ENCODE measurements around the gene TRPV2.

Gene TRPV2

GRCh38 chr17:16406742-16407674 lies 8.4 kb upstream of the TRPV2 start:
- DNase-seq (ENCODE audit: low spot score) (no peak), FAIRE-seq (no peak)

- no peak for FAIRE-seq
- no peak for DNase-seq (ENCODE audit: low spot score)
Observed at GRCh38 chr17:16407911-16408588, 7.3 kb upstream of the TRPV2 start.

GRCh38 chr17:16417399-16417798 lies 2.0 kb downstream of the TRPV2 start:
- FAIRE-seq (no peak), DNase-seq (ENCODE audit: low spot score) (no peak)

GRCh38 chr17:16417896-16418684 lies 2.7 kb downstream of the TRPV2 start:
- FAIRE-seq: no peak
- peak; percentile 67 for DNase-seq (ENCODE audit: low spot score)

GRCh38 chr17:16418685-16419068 lies 3.3 kb downstream of the TRPV2 start:
- DNase-seq (ENCODE audit: low spot score) (peak; percentile 6), FAIRE-seq (no peak)

GRCh38 chr17:16419074-16419928 lies 3.9 kb downstream of the TRPV2 start:
- peak; percentile 89 for FAIRE-seq
- peak; percentile 82 for DNase-seq (ENCODE audit: low spot score)

DNA sequence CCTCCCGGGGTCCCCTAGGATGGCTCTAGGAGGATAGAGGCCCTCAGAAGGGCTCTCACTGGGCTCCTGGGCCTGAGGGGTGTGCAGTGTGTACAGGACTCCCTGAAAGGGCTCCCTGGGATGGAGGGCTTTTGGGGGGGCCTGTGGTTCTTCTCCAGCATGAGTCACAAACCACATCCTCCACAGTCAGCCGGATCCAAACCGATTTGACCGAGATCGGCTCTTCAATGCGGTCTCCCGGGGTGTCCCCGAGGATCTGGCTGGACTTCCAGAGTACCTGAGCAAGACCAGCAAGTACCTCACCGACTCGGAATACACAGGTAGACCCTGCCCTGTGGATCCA lies 4.5 kb downstream of the TRPV2 start:
- DNase-seq (ENCODE audit: low spot score) (peak; percentile 56), FAIRE-seq (peak; percentile 74)

DNA sequence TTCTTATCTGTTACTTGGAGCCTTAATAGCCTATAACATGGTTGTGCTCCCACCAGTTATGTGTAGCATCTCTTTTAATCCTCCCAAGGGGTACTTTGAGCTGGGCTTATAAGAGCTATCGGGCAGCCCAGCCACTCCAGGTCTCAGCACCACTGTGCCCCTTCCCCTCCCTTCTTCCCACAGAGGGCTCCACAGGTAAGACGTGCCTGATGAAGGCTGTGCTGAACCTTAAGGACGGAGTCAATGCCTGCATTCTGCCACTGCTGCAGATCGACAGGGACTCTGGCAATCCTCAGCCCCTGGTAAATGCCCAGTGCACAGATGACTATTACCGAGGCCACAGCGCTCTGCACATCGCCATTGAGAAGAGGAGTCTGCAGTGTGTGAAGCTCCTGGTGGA lies 7.0 kb downstream of the TRPV2 start:
- no peak for DNase-seq (ENCODE audit: low spot score)
- no peak for FAIRE-seq

GRCh38 chr17:16423226-16423872 lies 8.0 kb downstream of the TRPV2 start:
- FAIRE-seq (no peak), DNase-seq (ENCODE audit: low spot score) (no peak)

GRCh38 chr17:16425202-16425601 lies 9.8 kb downstream of the TRPV2 start:
- DNase-seq (ENCODE audit: low spot score) (no peak), FAIRE-seq (no peak)

DNA sequence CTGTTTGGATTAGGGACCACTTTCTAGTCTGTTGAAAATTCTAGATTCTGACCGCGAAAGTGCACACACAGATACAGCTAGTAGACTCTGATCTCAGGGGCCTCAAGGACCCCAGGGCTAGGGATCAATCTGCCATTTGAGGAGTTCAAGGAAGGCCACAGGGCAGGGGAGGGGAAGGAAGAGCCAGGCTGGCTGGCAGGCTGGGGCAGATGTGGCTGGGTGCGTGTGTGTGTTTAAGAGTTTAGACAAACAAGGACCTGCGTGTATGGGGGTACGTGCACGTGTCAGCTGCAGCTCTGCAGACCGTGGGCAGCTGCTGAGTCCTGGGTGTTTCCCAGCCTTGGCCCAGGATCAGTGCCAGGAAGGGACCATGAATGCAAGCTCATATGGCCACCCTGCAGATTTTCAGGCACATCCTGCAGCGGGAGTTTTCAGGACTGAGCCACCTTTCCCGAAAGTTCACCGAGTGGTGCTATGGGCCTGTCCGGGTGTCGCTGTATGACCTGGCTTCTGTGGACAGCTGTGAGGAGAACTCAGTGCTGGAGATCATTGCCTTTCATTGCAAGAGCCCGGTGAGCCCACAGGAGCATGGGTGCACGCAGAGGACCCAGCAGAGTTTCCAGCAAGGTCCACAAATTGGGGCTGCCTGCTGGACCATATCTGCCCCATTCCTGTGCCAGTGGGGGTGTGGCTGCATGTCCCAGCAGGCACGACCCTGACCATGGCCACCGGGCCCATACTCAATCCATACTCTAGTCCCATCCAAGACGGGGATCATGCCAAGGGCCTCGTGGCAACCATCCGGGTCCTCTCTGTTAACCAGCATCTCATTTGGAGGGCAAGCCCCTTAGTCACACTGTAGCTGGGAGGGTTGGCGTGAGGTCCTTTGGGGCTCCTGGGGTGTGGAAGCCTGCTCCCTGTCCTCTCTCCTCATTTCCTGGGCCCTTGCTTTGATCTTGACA lies 10.6 kb downstream of the TRPV2 start:
- FAIRE-seq (no peak), DNase-seq (ENCODE audit: low spot score) (no peak)

GRCh38 chr17:16427020-16427419 lies 11.6 kb downstream of the TRPV2 start:
- no peak for DNase-seq (ENCODE audit: low spot score)
- no peak for FAIRE-seq

GRCh38 chr17:16428098-16428882 lies 12.9 kb downstream of the TRPV2 start:
- DNase-seq (ENCODE audit: low spot score) (no peak), FAIRE-seq (no peak)

DNA sequence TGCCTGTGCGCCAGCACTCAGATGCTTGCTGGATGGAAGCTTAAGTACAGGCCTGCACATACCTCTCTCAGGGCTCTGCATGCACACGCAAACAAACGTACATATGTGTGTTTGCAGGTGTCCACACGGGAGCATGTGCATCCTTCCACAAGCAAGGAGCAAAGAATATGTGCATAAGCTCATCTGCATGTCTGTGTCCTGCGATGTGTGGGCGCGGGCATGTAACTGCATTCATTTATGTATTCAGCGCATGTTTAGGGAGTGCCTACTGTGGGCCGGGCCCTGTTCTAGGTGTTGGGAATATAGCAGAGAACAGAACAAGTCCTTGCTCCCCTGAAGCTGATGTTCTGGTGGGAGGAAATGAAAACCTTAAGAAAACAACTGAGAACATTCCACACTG lies 13.7 kb downstream of the TRPV2 start:
- no peak for FAIRE-seq
- DNase-seq (ENCODE audit: low spot score): no peak

DNA sequence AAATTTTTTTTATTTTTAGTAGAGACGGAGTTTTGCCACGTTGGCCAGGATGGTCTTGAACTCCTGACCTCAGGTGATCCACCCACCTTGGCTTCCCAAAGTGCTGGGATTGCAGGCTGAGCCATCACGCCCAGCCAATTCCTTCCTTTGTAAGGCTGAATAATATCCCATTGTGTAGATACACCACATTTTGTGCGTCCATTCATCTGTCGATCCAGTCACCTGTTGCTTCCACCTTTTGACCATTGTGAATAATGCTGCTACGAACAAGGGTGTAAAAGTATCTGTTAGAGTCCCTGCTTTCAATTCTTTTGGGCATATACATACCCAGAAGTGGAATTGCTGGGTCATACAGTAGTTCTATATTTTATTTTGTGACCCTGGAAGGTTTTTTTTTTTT lies 15.3 kb downstream of the TRPV2 start:
- FAIRE-seq (no peak), DNase-seq (ENCODE audit: low spot score) (no peak)

DNA sequence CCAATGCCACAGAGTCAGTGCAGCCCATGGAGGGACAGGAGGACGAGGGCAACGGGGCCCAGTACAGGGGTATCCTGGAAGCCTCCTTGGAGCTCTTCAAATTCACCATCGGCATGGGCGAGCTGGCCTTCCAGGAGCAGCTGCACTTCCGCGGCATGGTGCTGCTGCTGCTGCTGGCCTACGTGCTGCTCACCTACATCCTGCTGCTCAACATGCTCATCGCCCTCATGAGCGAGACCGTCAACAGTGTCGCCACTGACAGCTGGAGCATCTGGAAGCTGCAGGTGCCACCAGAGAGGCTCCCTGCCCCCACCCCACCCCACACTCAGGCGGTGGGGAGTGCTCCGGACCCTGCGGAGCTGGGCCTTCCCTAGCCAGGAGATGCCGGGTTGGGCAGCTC lies 16.6 kb downstream of the TRPV2 start:
- DNase-seq (ENCODE audit: low spot score) (no peak), FAIRE-seq (no peak)

GRCh38 chr17:16433514-16433913 lies 18.1 kb downstream of the TRPV2 start:
- FAIRE-seq: no peak

DNA sequence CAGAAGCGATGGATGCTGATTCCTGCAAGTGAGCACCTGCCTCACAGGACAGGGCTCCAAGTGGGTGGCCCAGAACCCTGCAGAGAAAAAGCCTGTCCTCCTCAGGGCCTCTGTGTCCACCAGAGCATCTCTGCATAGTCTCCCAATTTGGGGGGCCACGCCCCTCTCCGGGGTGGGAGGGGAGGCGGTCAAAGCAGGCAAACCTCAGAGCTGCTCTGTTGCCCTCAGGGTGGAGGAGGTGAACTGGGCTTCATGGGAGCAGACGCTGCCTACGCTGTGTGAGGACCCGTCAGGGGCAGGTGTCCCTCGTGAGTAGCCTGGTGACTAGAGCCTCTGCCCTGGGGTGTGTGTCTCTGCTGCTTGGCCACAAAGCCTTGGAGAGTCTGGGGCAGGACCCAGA lies 19.3 kb downstream of the TRPV2 start:
- FAIRE-seq (no peak), DNase-seq (ENCODE audit: low spot score) (no peak)

More at GRCh38 chr17:16433514-16433913, 18.1 kb downstream of the TRPV2 start:
- no peak for DNase-seq (ENCODE audit: low spot score)

Data from RCC 7860 (cell line).